ENCODE measurements around the gene BMPER. TPM values are rescaled to one million over a fixed set of nuclear protein-coding genes. Genes with fewer than 3 reads are reported as not detected.

The BMPER gene
- polyA plus RNA-seq, 1 of the 3 experiments (the other 2 are of a cell fraction) = 20.0 TPM

DNA sequence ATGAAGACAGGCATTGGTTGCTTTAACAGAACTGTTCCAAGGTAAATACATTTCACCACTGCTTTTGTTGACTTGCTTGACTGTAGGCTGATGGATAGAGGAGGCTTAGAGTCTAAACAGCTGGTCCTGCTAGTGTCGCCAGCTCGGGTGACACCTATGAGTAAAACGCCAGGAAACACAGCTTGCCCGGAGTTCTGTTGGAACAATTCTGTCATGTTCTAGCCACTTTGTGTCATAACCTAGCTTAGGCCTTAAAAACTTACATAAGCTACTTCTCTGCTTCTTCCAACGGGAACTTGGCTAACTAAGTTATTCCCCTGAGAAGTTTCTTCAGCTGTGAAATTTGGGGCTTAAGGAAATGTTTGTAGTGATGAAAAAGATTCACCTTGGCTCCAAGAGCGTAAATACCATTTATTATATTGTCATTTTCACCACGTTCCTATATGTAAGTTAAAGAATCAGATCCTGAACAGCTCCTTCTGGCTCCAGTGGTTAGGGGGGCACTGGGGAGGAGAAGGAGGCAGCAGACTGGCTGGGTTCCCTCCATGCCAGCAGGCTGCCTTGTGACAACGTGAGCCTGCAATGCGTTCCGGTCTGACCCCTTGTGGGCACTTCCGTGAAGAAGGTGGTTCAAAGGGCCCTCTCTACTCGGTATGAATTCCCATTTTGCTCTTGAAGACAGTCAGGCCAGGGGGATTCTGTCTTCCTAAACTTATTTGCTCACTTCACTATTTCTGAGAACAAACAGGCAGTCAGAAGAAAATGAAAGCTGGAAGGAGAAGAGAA lies 253.2 kb downstream of the BMPER start:
- ChIA-PET CTCF (interaction anchor here (0.8 to 2.5 kb wide), 3 partner anchors 24 to 975 kb away, joined by 3 to 17 read pairs (median 5); no protein-coding TSS in a partner anchor), POLR2A (no interaction called here)
- no peaks in the 10 kb centered on the region for H4K20me1 ChIP-seq (ENCODE audit: insufficient read depth)
- H3K4me1 ChIP-seq (ENCODE audit: control insufficient read depth in 1 of 2, insufficient read depth in 2 of 2, low read depth in 1 of 2, low read length in 1 of 2) = peaks cover 0 to 53% of the 10 kb centered on the region in 2 experiments; a peak in 2 of 4 replicates
- H3K9ac ChIP-seq = no peak overlapping the region
- TF ChIP-seq GATA2 (CRISPR knock-in tag; IDR thresholded peaks at IDR 0.05) = no peak
- no peak for TF ChIP-seq MXI1 (IDR thresholded peaks at IDR 0.05; ENCODE audit: low read depth, low read length)
- TF ChIP-seq ELF1 (IDR thresholded peaks at IDR 0.05) = peak; percentile 31; the same call in 1 of the 2 replicates
- no peak for TF ChIP-seq CHD2 (IDR thresholded peaks at IDR 0.05; ENCODE audit: low read length, partially characterized antibody)
- TF ChIP-seq, protein P1, sequence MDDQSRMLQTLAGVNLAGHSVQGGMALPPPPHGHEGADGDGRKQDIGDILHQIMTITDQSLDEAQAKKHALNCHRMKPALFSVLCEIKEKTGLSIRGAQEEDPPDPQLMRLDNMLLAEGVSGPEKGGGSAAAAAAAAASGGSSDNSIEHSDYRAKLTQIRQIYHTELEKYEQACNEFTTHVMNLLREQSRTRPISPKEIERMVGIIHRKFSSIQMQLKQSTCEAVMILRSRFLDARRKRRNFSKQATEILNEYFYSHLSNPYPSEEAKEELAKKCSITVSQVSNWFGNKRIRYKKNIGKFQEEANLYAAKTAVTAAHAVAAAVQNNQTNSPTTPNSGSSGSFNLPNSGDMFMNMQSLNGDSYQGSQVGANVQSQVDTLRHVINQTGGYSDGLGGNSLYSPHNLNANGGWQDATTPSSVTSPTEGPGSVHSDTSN (IDR thresholded peaks at IDR 0.05) = no peak
- TF ChIP-seq YY1 (IDR thresholded peaks at IDR 0.05; ENCODE audit: low read depth) = no peak
- TF ChIP-seq, protein P2, sequence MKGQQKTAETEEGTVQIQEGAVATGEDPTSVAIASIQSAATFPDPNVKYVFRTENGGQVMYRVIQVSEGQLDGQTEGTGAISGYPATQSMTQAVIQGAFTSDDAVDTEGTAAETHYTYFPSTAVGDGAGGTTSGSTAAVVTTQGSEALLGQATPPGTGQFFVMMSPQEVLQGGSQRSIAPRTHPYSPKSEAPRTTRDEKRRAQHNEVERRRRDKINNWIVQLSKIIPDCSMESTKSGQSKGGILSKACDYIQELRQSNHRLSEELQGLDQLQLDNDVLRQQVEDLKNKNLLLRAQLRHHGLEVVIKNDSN (IDR thresholded peaks at IDR 0.05; ENCODE audit: borderline replicate concordance, low read depth) = no peak
- TF ChIP-seq RAD21 (IDR thresholded peaks at IDR 0.05; ENCODE audit: low read length) = peak; percentile 44; the same call in 1 of the 2 replicates
- TF ChIP-seq, protein P3, sequence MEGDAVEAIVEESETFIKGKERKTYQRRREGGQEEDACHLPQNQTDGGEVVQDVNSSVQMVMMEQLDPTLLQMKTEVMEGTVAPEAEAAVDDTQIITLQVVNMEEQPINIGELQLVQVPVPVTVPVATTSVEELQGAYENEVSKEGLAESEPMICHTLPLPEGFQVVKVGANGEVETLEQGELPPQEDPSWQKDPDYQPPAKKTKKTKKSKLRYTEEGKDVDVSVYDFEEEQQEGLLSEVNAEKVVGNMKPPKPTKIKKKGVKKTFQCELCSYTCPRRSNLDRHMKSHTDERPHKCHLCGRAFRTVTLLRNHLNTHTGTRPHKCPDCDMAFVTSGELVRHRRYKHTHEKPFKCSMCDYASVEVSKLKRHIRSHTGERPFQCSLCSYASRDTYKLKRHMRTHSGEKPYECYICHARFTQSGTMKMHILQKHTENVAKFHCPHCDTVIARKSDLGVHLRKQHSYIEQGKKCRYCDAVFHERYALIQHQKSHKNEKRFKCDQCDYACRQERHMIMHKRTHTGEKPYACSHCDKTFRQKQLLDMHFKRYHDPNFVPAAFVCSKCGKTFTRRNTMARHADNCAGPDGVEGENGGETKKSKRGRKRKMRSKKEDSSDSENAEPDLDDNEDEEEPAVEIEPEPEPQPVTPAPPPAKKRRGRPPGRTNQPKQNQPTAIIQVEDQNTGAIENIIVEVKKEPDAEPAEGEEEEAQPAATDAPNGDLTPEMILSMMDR (IDR thresholded peaks at IDR 0.05) = peak; percentile 56
- TF ChIP-seq SMC3 (IDR thresholded peaks at IDR 0.05; ENCODE audit: low read depth, low read length) = peak; percentile 37; the same call in 1 of the 2 replicates
- H3K36me3 ChIP-seq (replicated peaks in 1 of 2; ENCODE audit: control insufficient read depth in 1 of 2, insufficient read depth in 2 of 2, low read length in 1 of 2) = no peaks in the 10 kb centered on the region
- H3K9me2 ChIP-seq = no peaks in the 10 kb centered on the region
- H3K4me2 ChIP-seq = peak overlapping the region; percentile 6; the same call in 1 of the 2 replicates
- H3F3A ChIP-seq (replicated peaks; ENCODE audit: insufficient read depth) = peaks cover 31% of the 10 kb centered on the region
- H2AFZ ChIP-seq (ENCODE audit: low read depth) = peak overlapping the region; percentile 17; the same call in 1 of the 2 replicates
- H3K27me3 ChIP-seq (ENCODE audit: insufficient read depth) = no peaks in the 10 kb centered on the region
- peak overlapping the region in 1 of 2 experiments; percentile 69; a peak in 1 of 4 replicates for H3K27ac ChIP-seq (ENCODE audit: low read depth in 2 of 2, low read length in 1 of 2)
- no peaks in the 10 kb centered on the region for H3K79me2 ChIP-seq (ENCODE audit: insufficient read depth)
- 44% methylated on average over 12 of the region's 12 CpGs for WGBS (ENCODE audit: low lambda C conversion rate)
- H3K9me3 ChIP-seq = no peaks in the 10 kb centered on the region
- DNase-seq = peak; percentile 30
- no peak overlapping the region for H3K4me3 ChIP-seq (ENCODE audit: low read depth in 2 of 2, low read length in 1 of 2)

DNA sequence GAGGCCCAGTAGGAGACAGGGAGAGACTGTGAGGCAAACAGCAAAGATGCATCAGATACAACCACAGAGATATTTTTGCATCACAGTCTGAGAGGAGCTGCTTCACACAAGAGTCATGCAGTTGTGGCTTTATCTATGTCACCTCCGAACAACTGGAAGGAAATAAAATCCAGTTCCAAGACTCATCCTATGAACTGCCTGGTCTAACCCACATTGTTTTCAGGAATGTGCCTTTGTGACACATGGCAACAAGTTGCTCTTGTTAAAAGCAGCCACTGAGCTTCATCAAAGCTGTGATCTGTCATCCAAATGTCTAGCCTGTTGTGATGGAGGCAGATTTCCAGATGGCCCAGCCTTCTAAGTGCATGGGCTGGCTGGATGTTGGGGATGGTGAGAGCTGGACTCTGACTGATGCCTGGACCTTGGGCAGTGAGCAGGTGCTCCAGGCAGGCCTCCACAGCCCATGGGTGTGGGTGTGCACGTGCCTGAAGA lies 255.0 kb downstream of the BMPER start:
- DNase-seq = no peak
- no peaks in the 10 kb centered on the region for H4K20me1 ChIP-seq (ENCODE audit: insufficient read depth)
- H3K4me1 ChIP-seq (ENCODE audit: control insufficient read depth in 1 of 2, insufficient read depth in 2 of 2, low read depth in 1 of 2, low read length in 1 of 2) = peaks cover 0 to 47% of the 10 kb centered on the region in 2 experiments; a peak in 2 of 4 replicates
- peak overlapping the region; percentile 30; the same call in 1 of the 2 replicates for H3K9ac ChIP-seq
- H3K4me2 ChIP-seq = no peak overlapping the region; the same call in 1 of the 2 replicates
- POLR2A ChIA-PET = no interaction called here
- peaks cover 30% of the 10 kb centered on the region for H3F3A ChIP-seq (replicated peaks; ENCODE audit: insufficient read depth)
- peak overlapping the region in 1 of 2 experiments; percentile 69; a peak in 2 of 4 replicates for H3K27ac ChIP-seq (ENCODE audit: low read depth in 2 of 2, low read length in 1 of 2)
- no peaks in the 10 kb centered on the region for H3K27me3 ChIP-seq (ENCODE audit: insufficient read depth)
- no peak overlapping the region for H2AFZ ChIP-seq (ENCODE audit: low read depth)
- H3K4me3 ChIP-seq (ENCODE audit: low read depth in 2 of 2, low read length in 1 of 2) = no peak overlapping the region
- H3K36me3 ChIP-seq (replicated peaks in 1 of 2; ENCODE audit: control insufficient read depth in 1 of 2, insufficient read depth in 2 of 2, low read length in 1 of 2) = no peaks in the 10 kb centered on the region
- H3K9me2 ChIP-seq = no peaks in the 10 kb centered on the region
- TF ChIP-seq MXI1 (IDR thresholded peaks at IDR 0.05; ENCODE audit: low read depth, low read length) (no peak), EP300 (IDR thresholded peaks at IDR 0.05; ENCODE audit: borderline replicate concordance in 1 of 2, low read depth in 1 of 2, low read length in 1 of 2) (peak in 1 of 2 experiments; percentile 47; a peak in 2 of 4 replicates), TEAD4 (IDR thresholded peaks at IDR 0.05; ENCODE audit: borderline replicate concordance, insufficient read depth) (0 out of 2 replicates have a peak, but pooled peaks have one; percentile 14), NRF1 (IDR thresholded peaks at IDR 0.05; ENCODE audit: low read depth, low read length) (no peak), TCF12 (IDR thresholded peaks at IDR 0.05) (peak; percentile 87), JUND (IDR thresholded peaks at IDR 0.05) (peak; percentile 65), POLR2AphosphoS5 (IDR thresholded peaks at IDR 0.05; ENCODE audit: low read depth, low read length) (peak; percentile 66; the same call in 1 of the 2 replicates), FOSL2 (IDR thresholded peaks at IDR 0.05; ENCODE audit: borderline replicate concordance, low read depth) (peak; percentile 47; the same call in 1 of the 2 replicates)
- TF ChIP-seq, protein P1 (IDR thresholded peaks at IDR 0.05) = peak; percentile 85
- H3K79me2 ChIP-seq (ENCODE audit: insufficient read depth) = no peaks in the 10 kb centered on the region
- WGBS (ENCODE audit: low lambda C conversion rate) = 14% methylated on average over 1 of the region's 2 CpGs
- CTCF ChIA-PET = interaction anchor here (1.0 to 2.5 kb wide), 2 partner anchors 10 to 27 kb away, joined by 3 to 17 read pairs; no protein-coding TSS in a partner anchor
- H3K9me3 ChIP-seq = no peaks in the 10 kb centered on the region
